ENCODE data around the gene OASL.

Gene OASL

DNA sequence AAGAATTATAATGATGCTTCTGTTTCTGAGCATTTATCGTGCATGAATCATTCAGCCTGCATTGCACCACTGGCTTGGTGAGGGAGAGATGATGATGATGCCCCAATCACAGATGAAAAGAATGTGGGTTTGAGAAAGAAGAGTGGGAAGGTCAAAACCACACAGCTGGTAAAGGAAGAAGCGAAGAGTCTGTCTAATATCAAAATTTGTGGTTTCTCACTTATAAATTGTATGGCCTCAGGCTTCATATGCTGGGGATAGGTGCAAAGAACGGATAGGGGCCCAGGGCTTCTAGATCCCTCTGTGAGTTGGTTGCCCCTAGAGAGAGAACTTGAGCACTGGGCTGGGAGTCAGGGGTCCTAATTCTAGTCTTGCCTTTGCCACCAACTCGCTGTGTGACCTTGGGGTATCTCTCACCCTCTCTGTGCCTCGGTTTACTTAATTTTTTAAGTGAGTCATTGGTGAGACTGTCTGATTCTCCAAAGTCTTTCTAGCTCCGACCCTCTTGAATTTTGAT lies 2.2 kb downstream of the OASL start:
- TF ChIP-seq, protein P1, sequence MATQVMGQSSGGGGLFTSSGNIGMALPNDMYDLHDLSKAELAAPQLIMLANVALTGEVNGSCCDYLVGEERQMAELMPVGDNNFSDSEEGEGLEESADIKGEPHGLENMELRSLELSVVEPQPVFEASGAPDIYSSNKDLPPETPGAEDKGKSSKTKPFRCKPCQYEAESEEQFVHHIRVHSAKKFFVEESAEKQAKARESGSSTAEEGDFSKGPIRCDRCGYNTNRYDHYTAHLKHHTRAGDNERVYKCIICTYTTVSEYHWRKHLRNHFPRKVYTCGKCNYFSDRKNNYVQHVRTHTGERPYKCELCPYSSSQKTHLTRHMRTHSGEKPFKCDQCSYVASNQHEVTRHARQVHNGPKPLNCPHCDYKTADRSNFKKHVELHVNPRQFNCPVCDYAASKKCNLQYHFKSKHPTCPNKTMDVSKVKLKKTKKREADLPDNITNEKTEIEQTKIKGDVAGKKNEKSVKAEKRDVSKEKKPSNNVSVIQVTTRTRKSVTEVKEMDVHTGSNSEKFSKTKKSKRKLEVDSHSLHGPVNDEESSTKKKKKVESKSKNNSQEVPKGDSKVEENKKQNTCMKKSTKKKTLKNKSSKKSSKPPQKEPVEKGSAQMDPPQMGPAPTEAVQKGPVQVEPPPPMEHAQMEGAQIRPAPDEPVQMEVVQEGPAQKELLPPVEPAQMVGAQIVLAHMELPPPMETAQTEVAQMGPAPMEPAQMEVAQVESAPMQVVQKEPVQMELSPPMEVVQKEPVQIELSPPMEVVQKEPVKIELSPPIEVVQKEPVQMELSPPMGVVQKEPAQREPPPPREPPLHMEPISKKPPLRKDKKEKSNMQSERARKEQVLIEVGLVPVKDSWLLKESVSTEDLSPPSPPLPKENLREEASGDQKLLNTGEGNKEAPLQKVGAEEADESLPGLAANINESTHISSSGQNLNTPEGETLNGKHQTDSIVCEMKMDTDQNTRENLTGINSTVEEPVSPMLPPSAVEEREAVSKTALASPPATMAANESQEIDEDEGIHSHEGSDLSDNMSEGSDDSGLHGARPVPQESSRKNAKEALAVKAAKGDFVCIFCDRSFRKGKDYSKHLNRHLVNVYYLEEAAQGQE (IDR thresholded peaks at IDR 0.05; ENCODE audit: low read depth), result no peak
- no peak for TF ChIP-seq MAX (IDR thresholded peaks at IDR 0.05)
- no peak for TF ChIP-seq USF1 (IDR thresholded peaks at IDR 0.05)
- no peak for TF ChIP-seq ZBTB7A (IDR thresholded peaks at IDR 0.05; ENCODE audit: low read depth)
- TF ChIP-seq RAD21 (IDR thresholded peaks at IDR 0.05; ENCODE audit: low read depth), result no peak
- TF ChIP-seq TAF1 (IDR thresholded peaks at IDR 0.05; ENCODE audit: low read depth), result no peak
- no peak for TF ChIP-seq TEAD4 (IDR thresholded peaks at IDR 0.05)
- no peak for TF ChIP-seq NFIC (IDR thresholded peaks at IDR 0.05)
- no peak for TF ChIP-seq CREB1 (IDR thresholded peaks at IDR 0.05; ENCODE audit: low read depth)

DNA sequence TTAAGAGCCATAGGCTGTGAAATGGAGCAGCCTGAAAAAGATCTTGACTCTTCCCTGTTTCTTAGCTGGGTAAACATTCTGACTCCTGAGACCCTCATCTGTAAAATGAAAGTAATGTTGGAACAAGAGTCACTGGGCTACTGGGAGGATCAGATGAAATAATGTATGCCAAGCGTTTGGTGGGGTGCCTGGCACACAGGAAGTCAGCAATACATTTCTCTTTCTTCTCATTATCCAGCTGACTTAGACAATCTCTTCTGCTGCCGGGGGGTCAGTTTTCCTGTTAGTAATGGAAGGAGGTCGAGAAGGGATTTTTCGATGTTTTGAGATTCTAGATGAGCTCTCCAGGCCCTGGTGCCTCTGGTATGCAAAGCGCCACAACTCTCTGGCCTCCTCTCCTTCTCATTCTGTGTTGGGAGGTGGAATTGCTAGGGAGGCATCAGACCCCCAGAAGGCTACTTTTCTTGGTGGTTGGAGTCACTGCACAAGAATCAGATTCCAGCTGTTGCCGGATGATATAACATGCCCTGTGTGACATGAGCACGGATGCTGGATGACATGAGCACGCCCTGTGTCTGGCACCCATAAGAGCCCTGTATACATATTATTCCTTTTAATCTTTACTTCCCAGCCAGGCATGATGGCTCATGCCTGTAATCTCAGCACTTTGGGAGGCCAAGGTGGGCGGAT lies 4.3 kb downstream of the OASL start:
- TF ChIP-seq RAD21 (IDR thresholded peaks at IDR 0.05; ENCODE audit: low read depth) (no peak), TCF12 (IDR thresholded peaks at IDR 0.05; ENCODE audit: low read depth) (no peak), TAF1 (IDR thresholded peaks at IDR 0.05; ENCODE audit: low read depth) (no peak), EP300 (IDR thresholded peaks at IDR 0.05; ENCODE audit: borderline replicate concordance) (no peak), CEBPB (IDR thresholded peaks at IDR 0.05) (no peak), CREB1 (IDR thresholded peaks at IDR 0.05; ENCODE audit: low read depth) (no peak), MAX (IDR thresholded peaks at IDR 0.05) (no peak), EGR1 (IDR thresholded peaks at IDR 0.05) (no peak), FOXM1 (IDR thresholded peaks at IDR 0.05; ENCODE audit: borderline replicate concordance, low read depth) (no peak), TEAD4 (IDR thresholded peaks at IDR 0.05) (no peak), NFIC (IDR thresholded peaks at IDR 0.05) (no peak), USF1 (IDR thresholded peaks at IDR 0.05) (no peak), YY1 (IDR thresholded peaks at IDR 0.05; ENCODE audit: low read depth) (no peak)

DNA sequence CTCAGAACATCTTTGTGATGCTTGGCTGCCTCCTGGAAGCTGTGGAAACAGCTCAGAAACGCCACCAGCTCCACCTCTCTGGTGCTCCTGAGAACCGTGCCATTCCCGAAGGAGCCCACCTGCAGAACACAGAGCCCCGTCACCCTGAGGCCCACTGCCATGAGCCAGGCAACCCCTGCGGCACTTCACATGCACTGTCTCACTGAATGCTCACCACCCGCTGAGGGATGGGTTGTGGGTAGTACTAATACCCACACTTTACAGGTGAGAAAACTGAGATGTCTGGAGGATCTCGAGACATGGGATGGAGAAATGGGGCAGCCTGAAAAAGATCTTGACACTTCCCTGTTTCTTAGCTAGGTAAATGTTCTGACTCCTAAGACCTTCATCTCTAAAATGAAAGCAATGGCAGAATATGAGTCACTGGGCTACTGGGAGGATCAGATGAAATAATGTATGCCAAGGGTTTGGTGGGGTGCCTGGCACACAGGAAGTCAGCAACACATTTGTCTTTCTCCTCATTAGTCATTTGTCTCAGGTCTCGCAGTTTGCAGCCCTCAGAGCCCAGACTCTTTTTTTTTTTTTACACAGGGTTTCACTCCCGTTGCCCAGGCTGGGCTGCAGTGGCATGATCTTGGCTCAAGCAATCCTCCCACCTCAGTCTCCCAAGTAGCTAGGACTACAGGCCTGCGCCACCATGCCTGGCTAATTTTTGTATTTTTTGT lies 5.3 kb downstream of the OASL start:
- no peak for TF ChIP-seq TAF1 (IDR thresholded peaks at IDR 0.05; ENCODE audit: low read depth)
- no peak for TF ChIP-seq TCF12 (IDR thresholded peaks at IDR 0.05; ENCODE audit: low read depth)
- no peak for TF ChIP-seq MAX (IDR thresholded peaks at IDR 0.05)
- no peak for TF ChIP-seq NFIC (IDR thresholded peaks at IDR 0.05)
- TF ChIP-seq, protein P1 (IDR thresholded peaks at IDR 0.05; ENCODE audit: low read depth), result no peak
- no peak for TF ChIP-seq ZBTB7A (IDR thresholded peaks at IDR 0.05; ENCODE audit: low read depth)
- TF ChIP-seq TEAD4 (IDR thresholded peaks at IDR 0.05), result no peak
- no peak for TF ChIP-seq YY1 (IDR thresholded peaks at IDR 0.05; ENCODE audit: low read depth)
- TF ChIP-seq RAD21 (IDR thresholded peaks at IDR 0.05; ENCODE audit: low read depth), result no peak

GRCh38 chr12:121030576-121031212 lies 8.4 kb downstream of the OASL start:
- TF ChIP-seq EGR1 (IDR thresholded peaks at IDR 0.05) (no peak), RAD21 (IDR thresholded peaks at IDR 0.05; ENCODE audit: low read depth) (no peak), NFIC (IDR thresholded peaks at IDR 0.05) (no peak), MAX (IDR thresholded peaks at IDR 0.05) (no peak), TEAD4 (IDR thresholded peaks at IDR 0.05) (no peak), TAF1 (IDR thresholded peaks at IDR 0.05; ENCODE audit: low read depth) (no peak), TCF12 (IDR thresholded peaks at IDR 0.05; ENCODE audit: low read depth) (no peak), USF1 (IDR thresholded peaks at IDR 0.05) (no peak), ZBTB7A (IDR thresholded peaks at IDR 0.05; ENCODE audit: low read depth) (no peak), EP300 (IDR thresholded peaks at IDR 0.05; ENCODE audit: borderline replicate concordance) (no peak), FOXM1 (IDR thresholded peaks at IDR 0.05; ENCODE audit: borderline replicate concordance, low read depth) (no peak), YY1 (IDR thresholded peaks at IDR 0.05; ENCODE audit: low read depth) (no peak), CREB1 (IDR thresholded peaks at IDR 0.05; ENCODE audit: low read depth) (no peak), CEBPB (IDR thresholded peaks at IDR 0.05) (no peak)
- TF ChIP-seq, protein P1 (IDR thresholded peaks at IDR 0.05; ENCODE audit: low read depth), result no peak
